Lower lobe of right lung (tissue), 2 donors: Measurements from ENCODE around the gene KRTAP10-8. TPM values are rescaled to one million over a fixed set of nuclear protein-coding genes. Genes with fewer than 3 reads are reported as not detected.

Experiments used
- ATAC-seq, 2 donors: fragments of 200-7000 bp; cut with Tn5 transposase; one replicate each; pipeline ENCODE4 v1.9.1; 2020 to 2022; ENCODE audit warnings: mild to moderate bottlenecking in 2 of 2, moderate library complexity in 2 of 2
- DNase-seq: peaks from one replicate; pipeline ENCODE4 v3.0.0-alpha.2; 2020
- H3K27ac ChIP-seq: fragments of 200-600 bp; one replicate; pipeline ENCODE4 v1.8.0; 2022
- H3K27me3 ChIP-seq: fragments of 200-600 bp; one replicate; pipeline ENCODE4 v1.8.0; 2022; ENCODE audit warnings: low read depth
- H3K36me3 ChIP-seq: fragments of 200-600 bp; one replicate; pipeline ENCODE4 v1.8.0; 2022; ENCODE audit warnings: mild to moderate bottlenecking
- H3K4me1 ChIP-seq: fragments of 200-600 bp; one replicate; pipeline ENCODE4 v1.8.0; 2022
- H3K4me3 ChIP-seq: fragments of 200-600 bp; one replicate; pipeline ENCODE4 v1.8.0; 2022; ENCODE audit warnings: mild to moderate bottlenecking
- H3K9me3 ChIP-seq: fragments of 200-600 bp; one replicate; pipeline ENCODE4 v1.8.0; 2022
- CTCF ChIP-seq: fragments of 200-600 bp; IDR thresholded peaks from one replicate; pipeline ENCODE4 v1.8.0; 2022; ENCODE audit warnings: antibody characterized with exemption, mild to moderate bottlenecking
- intact Hi-C: fragments of 100-400 bp; cut with DNase I; formaldehyde crosslinking; loops from one replicate; pipeline ENCODE4 v1.11.0; 2022
- total RNA-seq: library from RNA; stranded (reverse); fragmentation: NEBNext Ultra II Directional; extraction: Animal tissue kit (Norgen Biotek cat#: 25700); gene quantifications from one replicate; pipeline ENCODE4 v1.2.1, GENCODE V29; 2021
- donor health status: DM: no; HTN: yes; CAD: no; lungs with severe emphysema.

The KRTAP10-8 gene
- total RNA-seq, 1 donor from 2014 or later, result not detected

- peaks cover 11% of the 10 kb centered on the region for H3K9me3 ChIP-seq
- no peaks in the 10 kb centered on the region for H3K36me3 ChIP-seq
- intact Hi-C loops, result no loop called here
- H3K4me1 ChIP-seq, result no peaks in the 10 kb centered on the region
- no peaks in the 10 kb centered on the region for H3K27me3 ChIP-seq
- ATAC-seq (peak; percentile 54 to 71), DNase-seq (peak; percentile 53)
- no peak overlapping the region for H3K27ac ChIP-seq
- peak; percentile 27 for TF ChIP-seq CTCF
- H3K4me3 ChIP-seq, result no peak overlapping the region
Measured at GRCh38 chr21:44618504-44618903, 6.6 kb downstream of the KRTAP10-8 start.

GRCh38 chr21:44618909-44619308 lies 7.0 kb downstream of the KRTAP10-8 start:
- no peak overlapping the region for H3K4me3 ChIP-seq
- no peak for TF ChIP-seq CTCF
- DNase-seq (no peak), ATAC-seq (peak; percentile 21 to 58)
- no peaks in the 10 kb centered on the region for H3K4me1 ChIP-seq
- H3K27ac ChIP-seq, result no peak overlapping the region
- H3K9me3 ChIP-seq, result peaks cover 13% of the 10 kb centered on the region
- no peaks in the 10 kb centered on the region for H3K27me3 ChIP-seq
- intact Hi-C loops, result no loop called here
- no peaks in the 10 kb centered on the region for H3K36me3 ChIP-seq

GRCh38 chr21:44619886-44620285 lies 8.0 kb downstream of the KRTAP10-8 start:
- no peak for DNase-seq
- no peak for TF ChIP-seq CTCF
- Histone ChIP-seq H3K4me3 (no peak overlapping the region), H3K27ac (no peak overlapping the region), H3K27me3 (no peaks in the 10 kb centered on the region), H3K36me3 (no peaks in the 10 kb centered on the region), H3K4me1 (no peaks in the 10 kb centered on the region), H3K9me3 (peaks cover 13% of the 10 kb centered on the region)
- intact Hi-C loops, result no loop called here
- no peak for ATAC-seq

- no peak for ATAC-seq
- TF ChIP-seq CTCF, result no peak
- intact Hi-C loops, result no loop called here
Measured at GRCh38 chr21:44623575-44623974, 11.7 kb downstream of the KRTAP10-8 start.

GRCh38 chr21:44625756-44626155 lies 13.9 kb downstream of the KRTAP10-8 start:
- no peak overlapping the region for H3K4me3 ChIP-seq
- intact Hi-C loops, result no loop called here
- no peak for ATAC-seq

More at GRCh38 chr21:44623575-44623974, 11.7 kb downstream of the KRTAP10-8 start:
- Histone ChIP-seq H3K9me3 (peaks cover 13% of the 10 kb centered on the region), H3K36me3 (no peaks in the 10 kb centered on the region), H3K27ac (no peak overlapping the region), H3K4me1 (no peaks in the 10 kb centered on the region), H3K27me3 (peaks cover 14% of the 10 kb centered on the region), H3K4me3 (no peak overlapping the region)
- DNase-seq, result no peak

More at GRCh38 chr21:44625756-44626155, 13.9 kb downstream of the KRTAP10-8 start:
- DNase-seq, result no peak
- no peak overlapping the region for H3K27ac ChIP-seq
- H3K4me1 ChIP-seq, result no peaks in the 10 kb centered on the region
- peaks cover 20% of the 10 kb centered on the region for H3K27me3 ChIP-seq
- no peak for TF ChIP-seq CTCF
- peaks cover 9% of the 10 kb centered on the region for H3K9me3 ChIP-seq
- no peaks in the 10 kb centered on the region for H3K36me3 ChIP-seq
